Skeletal muscle tissue (tissue), 4 donors: Measurements from ENCODE around the gene ADAMTS9. TPM values are rescaled to one million over a fixed set of nuclear protein-coding genes. Genes with fewer than 3 reads are reported as not detected.

Experiments used
- H3K27ac ChIP-seq: one replicate; pipeline ENCODE4 v1.7.0; 2013; ENCODE audit warnings: mild to moderate bottlenecking, low read depth, low read length, inconsistent platforms
- H3K27me3 ChIP-seq, 3 donors: one replicate each; pipeline ENCODE4 v1.7.0; 2013; ENCODE audit warnings: low read length in 3 of 3; ENCODE audit not compliant: control insufficient read depth in 3 of 3, insufficient read depth in 3 of 3
- H3K36me3 ChIP-seq, 3 donors: one replicate each; pipeline ENCODE4 v1.7.0; 2013; ENCODE audit warnings: low read length in 3 of 3; ENCODE audit not compliant: control insufficient read depth in 3 of 3, insufficient read depth in 3 of 3
- H3K4me1 ChIP-seq, 3 donors: one replicate each; pipeline ENCODE4 v1.7.0; 2013; ENCODE audit warnings: low read length in 3 of 3, mild to moderate bottlenecking in 3 of 3; ENCODE audit not compliant: control insufficient read depth in 3 of 3, insufficient read depth in 3 of 3
- H3K4me3 ChIP-seq, 3 donors: one replicate each; pipeline ENCODE4 v1.7.0; 2013; ENCODE audit warnings: low read length in 3 of 3
- H3K9ac ChIP-seq, 3 donors: one replicate each; pipeline ENCODE4 v1.7.0; 2013; ENCODE audit warnings: low read length in 3 of 3, mild to moderate bottlenecking in 3 of 3, moderate library complexity in 2 of 3, low read depth in 1 of 3
- H3K9me3 ChIP-seq, 3 donors: one replicate each; pipeline ENCODE4 v1.7.0; 2013; ENCODE audit warnings: low read length in 3 of 3; ENCODE audit not compliant: control insufficient read depth in 3 of 3
- total RNA-seq: library from RNA; depleted of rRNA; stranded (reverse); fragments of >200 nt; gene quantifications from one replicate; pipeline ENCODE4 v1.2.3, GENCODE V29; 2014
- donor health status: Osteomylitis.

ADAMTS9 gene
- total RNA-seq, 1 donor from 2014 or later: 106 TPM

- Histone ChIP-seq H3K9me3 (no peaks in the 10 kb centered on the region), H3K4me3 (no peak overlapping the region), H3K9ac (no peak overlapping the region), H3K36me3 (no peaks in the 10 kb centered on the region), H3K4me1 (peaks cover 0 to 6% (median 4%) of the 10 kb centered on the region in 3 donors), H3K27ac (no peak overlapping the region), H3K27me3 (peaks cover 9 to 15% (median 11%) of the 10 kb centered on the region in 3 donors)
These were observed 194.7 kb downstream of the ADAMTS9 start for GRCh38 chr3:64493149-64493548.

- H3K27me3 ChIP-seq: peaks cover 9 to 15% (median 11%) of the 10 kb centered on the region in 3 donors
These were observed 196.0 kb downstream of the ADAMTS9 start for GRCh38 chr3:64491843-64492242.

GRCh38 chr3:64490180-64490724 is 197.5 kb downstream of the ADAMTS9 start:
- H3K4me1 ChIP-seq: peaks cover 0 to 6% (median 4%) of the 10 kb centered on the region in 3 donors
- no peaks in the 10 kb centered on the region for H3K9me3 ChIP-seq
- peaks cover 9 to 15% (median 11%) of the 10 kb centered on the region in 3 donors for H3K27me3 ChIP-seq
- no peak overlapping the region for H3K9ac ChIP-seq
- H3K4me3 ChIP-seq: no peak overlapping the region
- H3K36me3 ChIP-seq: no peaks in the 10 kb centered on the region
- H3K27ac ChIP-seq: no peak overlapping the region

More at GRCh38 chr3:64491843-64492242, 196.0 kb downstream of the ADAMTS9 start:
- H3K4me3 ChIP-seq: no peak overlapping the region
- no peaks in the 10 kb centered on the region for H3K9me3 ChIP-seq
- no peak overlapping the region for H3K9ac ChIP-seq
- no peak overlapping the region for H3K27ac ChIP-seq
- peaks cover 0 to 6% (median 4%) of the 10 kb centered on the region in 3 donors for H3K4me1 ChIP-seq
- H3K36me3 ChIP-seq: no peaks in the 10 kb centered on the region

DNA sequence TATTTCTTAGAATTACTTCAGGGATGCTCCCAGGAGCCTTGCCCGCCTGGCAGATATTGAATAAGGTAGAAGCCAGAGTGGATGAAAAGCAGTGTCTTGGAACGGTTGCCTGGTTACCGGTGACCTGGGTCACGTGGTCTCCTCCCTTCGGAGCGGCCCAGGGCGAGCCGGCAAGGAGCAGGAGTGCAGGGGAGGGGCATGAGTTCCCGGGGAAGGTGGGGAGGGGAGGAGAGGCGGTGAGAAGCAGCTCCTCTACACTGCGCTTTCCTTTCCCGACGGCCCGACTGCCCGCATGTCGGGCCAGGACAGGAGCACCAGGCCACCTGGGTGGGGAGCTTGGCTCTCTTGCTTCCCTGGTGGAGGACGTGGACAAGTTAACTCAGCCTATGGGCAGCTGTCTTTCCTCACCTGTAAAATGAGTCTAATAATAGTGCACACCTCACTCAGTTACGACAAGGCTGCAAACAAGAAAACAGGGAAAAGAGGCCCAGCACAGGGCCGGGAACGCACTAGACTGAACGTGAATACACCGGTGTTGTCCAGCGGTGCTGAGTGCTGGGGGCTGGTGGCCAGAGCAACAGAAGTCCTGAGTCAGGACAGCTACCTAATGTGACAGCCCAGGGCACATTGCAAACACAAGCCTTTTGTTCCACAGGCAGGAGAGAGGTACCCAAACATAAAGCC is 198.3 kb downstream of the ADAMTS9 start:
- Histone ChIP-seq H3K36me3 (no peaks in the 10 kb centered on the region), H3K4me3 (no peak overlapping the region), H3K9me3 (no peaks in the 10 kb centered on the region), H3K27ac (no peak overlapping the region), H3K27me3 (peaks cover 8 to 15% (median 11%) of the 10 kb centered on the region in 3 donors), H3K4me1 (peaks cover 0 to 6% (median 4%) of the 10 kb centered on the region in 3 donors), H3K9ac (no peak overlapping the region)

GRCh38 chr3:64488939-64489338 is 198.9 kb downstream of the ADAMTS9 start:
- H3K9ac ChIP-seq: no peak overlapping the region

GRCh38 chr3:64484289-64484992 is 203.4 kb downstream of the ADAMTS9 start:
- Histone ChIP-seq H3K27ac (no peak overlapping the region), H3K4me3 (no peak overlapping the region), H3K36me3 (no peaks in the 10 kb centered on the region), H3K9me3 (no peaks in the 10 kb centered on the region), H3K9ac (no peak overlapping the region), H3K4me1 (peaks cover 0 to 6% (median 4%) of the 10 kb centered on the region in 3 donors), H3K27me3 (peaks cover 0 to 5% (median 2%) of the 10 kb centered on the region in 3 donors)

More at GRCh38 chr3:64488939-64489338, 198.9 kb downstream of the ADAMTS9 start:
- H3K36me3 ChIP-seq: no peaks in the 10 kb centered on the region
- H3K9me3 ChIP-seq: no peaks in the 10 kb centered on the region
- no peak overlapping the region for H3K4me3 ChIP-seq
- H3K27ac ChIP-seq: no peak overlapping the region
- H3K4me1 ChIP-seq: peaks cover 0 to 6% (median 4%) of the 10 kb centered on the region in 3 donors
- H3K27me3 ChIP-seq: peaks cover 7 to 15% (median 11%) of the 10 kb centered on the region in 3 donors

DNA sequence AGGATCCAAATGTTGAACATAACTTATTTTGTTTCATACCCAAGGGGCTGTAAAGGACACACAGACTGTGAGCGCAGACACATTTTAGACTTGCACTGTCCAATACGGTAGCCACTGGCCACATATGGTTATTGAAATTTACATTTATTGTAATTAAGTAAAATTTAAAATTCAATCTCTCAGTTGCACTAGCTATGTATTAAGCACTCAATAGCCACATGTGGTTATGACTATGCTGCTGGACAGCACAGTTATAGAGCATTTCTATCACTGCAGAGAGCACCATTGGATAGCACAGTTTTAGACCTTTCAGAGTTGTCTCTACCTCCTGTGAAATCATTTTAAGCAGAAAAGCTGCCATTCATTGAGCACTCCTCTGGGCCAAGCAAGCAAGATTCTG is 204.3 kb downstream of the ADAMTS9 start:
- Histone ChIP-seq H3K4me1 (no peaks in the 10 kb centered on the region), H3K9me3 (no peaks in the 10 kb centered on the region), H3K4me3 (no peak overlapping the region), H3K27ac (no peak overlapping the region), H3K27me3 (no peaks in the 10 kb centered on the region), H3K9ac (no peak overlapping the region), H3K36me3 (no peaks in the 10 kb centered on the region)

GRCh38 chr3:64475037-64475436 is 212.8 kb downstream of the ADAMTS9 start:
- Histone ChIP-seq H3K9ac (no peak overlapping the region), H3K27ac (no peak overlapping the region), H3K9me3 (no peaks in the 10 kb centered on the region), H3K4me1 (no peaks in the 10 kb centered on the region), H3K27me3 (no peaks in the 10 kb centered on the region), H3K36me3 (no peaks in the 10 kb centered on the region), H3K4me3 (no peak overlapping the region)

DNA sequence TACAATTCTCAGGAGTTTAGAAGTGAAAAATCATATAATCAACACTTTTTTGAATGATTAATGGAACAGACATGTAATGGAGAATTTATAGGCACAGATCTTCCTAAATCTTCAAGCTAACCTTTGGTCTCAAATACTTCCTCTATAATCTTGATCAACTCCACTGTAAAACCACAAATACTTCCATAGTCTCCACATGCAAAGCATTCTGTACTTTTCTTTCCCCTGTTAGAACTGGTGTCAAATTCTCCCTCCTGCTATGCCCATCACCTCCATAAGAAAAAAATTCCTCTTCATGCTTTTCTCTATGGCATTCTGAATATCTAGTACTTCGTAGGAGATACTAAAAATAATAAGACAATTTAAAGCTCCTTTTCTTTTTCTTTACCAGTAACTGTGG is 214.3 kb downstream of the ADAMTS9 start:
- Histone ChIP-seq H3K36me3 (no peaks in the 10 kb centered on the region), H3K27ac (no peak overlapping the region), H3K27me3 (no peaks in the 10 kb centered on the region), H3K9ac (no peak overlapping the region), H3K4me1 (no peaks in the 10 kb centered on the region), H3K9me3 (no peaks in the 10 kb centered on the region), H3K4me3 (no peak overlapping the region)

DNA sequence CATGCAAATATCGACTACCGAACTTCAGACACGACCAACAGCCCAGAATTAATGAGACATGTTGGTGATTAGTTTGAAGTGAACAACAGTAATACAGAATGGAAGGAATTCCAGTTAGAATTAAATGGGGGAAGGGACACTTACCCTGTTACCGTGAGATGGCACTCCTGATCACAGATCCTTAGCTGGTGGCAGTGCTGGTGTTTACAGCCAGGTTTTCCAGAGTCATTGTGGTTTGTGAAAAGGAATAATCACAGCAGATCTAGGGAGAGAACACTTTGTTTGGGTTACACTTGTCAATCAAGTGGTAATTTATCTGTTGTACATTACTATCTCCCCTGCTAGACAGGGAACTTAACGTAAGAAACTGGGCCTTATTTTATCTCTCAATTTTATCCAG is 217.4 kb downstream of the ADAMTS9 start:
- Histone ChIP-seq H3K27me3 (no peaks in the 10 kb centered on the region), H3K4me3 (no peak overlapping the region), H3K9me3 (no peaks in the 10 kb centered on the region), H3K9ac (no peak overlapping the region), H3K4me1 (no peaks in the 10 kb centered on the region), H3K27ac (no peak overlapping the region), H3K36me3 (no peaks in the 10 kb centered on the region)
